COLO829 (cell line): ENCODE measurements around the gene SLC44A3.

Source experiments
- DNase-seq: peaks from one replicate; pipeline ENCODE4 v3.0.0; 2012; ENCODE audit warnings: low spot score

SLC44A3 gene

DNA sequence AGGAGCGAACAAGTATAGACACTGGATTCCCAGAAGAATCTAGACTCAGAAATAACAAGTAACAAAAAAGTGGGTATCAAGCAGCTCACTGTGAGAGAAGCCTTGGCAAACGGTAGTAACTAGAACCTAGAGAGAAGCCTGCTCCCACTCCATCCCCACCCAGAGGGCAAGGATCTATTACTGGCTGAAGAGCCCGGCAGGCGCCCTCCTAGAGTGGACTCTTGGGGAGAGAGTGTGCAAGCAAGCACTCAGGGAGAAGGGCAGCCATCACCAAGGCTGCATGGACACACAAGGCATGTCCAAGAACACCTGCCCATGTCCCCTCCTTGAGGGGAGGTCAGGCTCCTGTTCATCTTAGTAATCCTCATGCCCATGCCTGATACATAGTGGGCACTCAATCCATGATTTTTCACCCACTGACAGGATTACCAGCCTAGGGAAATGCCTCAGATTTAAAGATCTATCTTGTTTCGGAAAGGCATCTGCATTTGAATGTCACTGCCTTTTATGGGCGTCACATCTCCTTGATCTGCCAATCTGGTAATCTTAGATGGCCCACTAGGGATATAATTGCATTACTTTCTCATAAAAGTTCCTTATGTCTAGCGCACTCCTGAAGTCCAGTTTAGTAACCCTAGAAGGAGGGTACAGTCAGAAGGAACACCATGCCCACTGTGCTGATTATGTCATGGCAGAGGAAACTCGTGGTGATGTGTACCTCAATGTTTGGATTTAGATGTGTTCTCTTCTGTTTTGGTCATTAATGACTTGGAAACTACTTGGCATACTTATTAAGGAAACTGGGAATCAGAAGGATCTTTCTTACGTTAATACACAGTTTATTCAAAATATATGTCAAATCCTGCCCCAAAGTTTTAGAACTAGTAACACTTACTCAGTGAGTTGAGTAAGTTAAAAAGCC lies 92.4 kb downstream of the SLC44A3 start:
- DNase-seq = no peak

DNA sequence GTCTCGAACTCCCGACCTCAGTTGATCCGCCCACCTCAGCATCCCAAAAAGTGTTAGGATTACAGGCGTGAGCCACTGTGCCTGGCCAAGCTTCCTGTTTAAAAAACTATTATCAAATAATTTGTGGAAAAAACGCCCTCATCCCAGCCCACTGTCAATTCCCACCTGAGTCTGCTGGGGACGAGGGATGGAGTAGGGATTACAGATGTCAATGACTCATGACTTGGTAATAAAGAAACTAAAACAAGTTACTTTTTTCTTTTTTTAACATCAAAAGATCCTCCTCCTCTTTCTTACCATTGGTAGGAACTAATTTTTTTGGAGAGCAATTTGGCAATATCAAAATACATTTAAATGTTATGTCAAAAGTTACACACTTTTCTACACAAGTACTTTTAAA lies 97.1 kb downstream of the SLC44A3 start:
- no peak for DNase-seq

DNA sequence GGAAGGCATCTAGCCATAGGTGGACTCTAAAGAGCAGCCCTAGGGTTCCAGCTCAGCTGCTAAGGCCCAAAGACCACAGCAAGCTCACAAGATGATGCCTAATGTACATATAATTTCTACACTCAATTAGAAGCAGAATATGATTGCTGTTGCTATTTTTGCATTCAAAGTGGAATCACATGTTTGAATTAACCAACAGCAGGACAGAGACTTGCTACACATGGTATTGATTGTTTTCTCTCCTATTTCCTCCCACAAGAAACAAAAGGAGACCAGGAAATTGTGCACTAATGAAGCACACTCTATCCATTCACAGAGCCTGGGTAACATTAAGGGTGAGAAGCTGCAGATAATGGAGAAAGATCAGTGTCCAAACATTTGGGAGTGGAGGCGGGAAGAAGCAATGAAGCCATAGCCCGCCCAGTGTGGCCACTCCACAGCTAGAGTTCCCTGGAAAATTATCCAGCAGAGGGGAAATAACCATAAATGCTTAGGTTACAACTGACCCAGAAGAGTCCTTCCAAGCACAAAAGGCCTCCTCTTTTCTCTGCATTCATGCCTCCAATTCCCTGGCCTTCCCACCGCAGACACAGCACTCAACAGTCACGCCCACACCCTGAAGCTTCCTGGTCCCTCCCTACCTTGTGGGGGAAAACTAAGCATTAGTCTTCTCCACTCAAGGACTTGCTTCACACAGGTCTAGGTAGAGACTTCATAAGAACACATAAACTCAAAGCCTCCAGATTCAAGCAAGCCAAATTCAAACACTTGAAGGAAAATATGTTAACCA lies 99.3 kb downstream of the SLC44A3 start:
- peak; percentile 68 for DNase-seq

DNA sequence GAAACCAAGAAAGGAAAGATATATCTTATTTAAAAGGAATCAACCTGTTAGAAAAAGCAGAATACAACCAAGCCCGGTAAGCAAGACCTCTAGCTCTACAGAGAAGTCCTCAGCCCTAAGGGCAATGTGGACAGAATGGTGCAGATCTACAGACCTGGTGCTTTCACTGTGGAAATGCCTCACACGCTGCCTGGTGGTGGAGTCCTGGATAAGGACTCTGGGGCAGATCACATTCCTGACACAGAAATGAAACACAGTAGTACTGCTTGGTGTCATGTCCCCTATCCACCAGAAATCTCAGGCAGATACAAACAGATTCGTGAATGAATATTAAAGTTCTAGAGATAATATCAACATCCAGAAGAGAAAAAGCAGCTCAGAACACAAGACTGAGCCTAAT lies 99.9 kb downstream of the SLC44A3 start:
- DNase-seq = no peak

DNA sequence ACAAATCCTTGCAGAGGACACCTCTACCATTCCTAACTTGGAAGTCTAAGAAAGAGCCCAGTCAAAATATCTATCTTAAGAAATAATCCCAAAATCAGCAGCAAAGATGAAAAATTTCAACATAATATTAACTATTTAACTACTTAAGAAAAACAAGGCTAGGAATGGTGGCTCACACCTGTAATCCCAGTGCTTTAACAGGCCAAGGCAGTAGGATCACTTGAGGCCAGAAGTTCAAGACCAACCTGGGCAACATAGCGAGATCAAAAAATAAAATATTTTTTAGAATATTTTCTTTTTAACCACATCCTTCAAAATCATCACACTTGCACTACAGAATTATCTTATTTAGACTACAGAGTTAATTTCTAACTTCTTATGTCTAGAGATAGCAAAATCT lies 101.8 kb downstream of the SLC44A3 start:
- no peak for DNase-seq

DNA sequence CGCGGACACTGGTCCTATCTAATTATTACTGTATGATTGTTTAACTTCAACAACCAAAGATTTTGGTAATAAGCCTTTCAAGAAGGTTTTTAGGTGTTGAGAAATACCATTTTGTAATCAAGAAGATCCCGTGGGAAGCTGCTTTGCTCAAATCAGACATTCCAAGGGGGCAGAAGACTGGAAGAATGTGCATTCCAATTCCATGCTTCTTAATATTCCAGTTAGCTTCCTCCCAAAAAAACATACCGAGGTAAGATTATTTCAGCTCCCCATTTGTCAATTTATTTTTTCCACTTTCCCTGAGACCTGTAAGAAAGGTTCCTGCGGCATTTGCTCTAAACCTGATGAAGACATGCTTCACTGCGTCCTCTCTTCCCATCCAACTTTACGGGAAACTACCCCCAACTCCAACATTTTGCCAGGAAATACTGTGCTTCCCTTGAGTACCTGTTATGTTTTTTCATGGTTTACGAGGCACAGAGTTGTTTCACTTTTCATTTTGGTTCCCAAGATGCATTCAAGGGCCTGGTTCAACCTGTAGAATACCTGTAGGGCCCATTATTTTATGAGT lies 102.7 kb downstream of the SLC44A3 start:
- no peak for DNase-seq

DNA sequence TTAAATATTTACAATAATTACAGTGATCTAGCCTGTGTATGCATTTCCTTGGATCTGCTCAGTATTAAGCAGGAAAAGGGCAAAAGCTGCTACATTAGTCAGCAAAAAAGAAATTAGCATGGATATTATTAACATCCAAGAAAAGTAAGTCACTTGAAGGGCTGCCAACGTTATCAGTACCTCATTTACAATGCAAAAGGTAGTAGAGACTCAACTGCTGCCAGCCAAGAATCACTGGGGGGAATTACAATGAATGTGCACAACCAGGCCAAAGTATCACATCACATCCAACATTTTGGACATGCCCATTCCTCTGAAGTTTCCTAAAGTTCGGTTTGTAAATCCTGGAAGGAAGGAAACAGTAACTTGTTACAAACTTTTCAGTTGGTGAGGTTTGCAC lies 104.8 kb downstream of the SLC44A3 start:
- no peak for DNase-seq

DNA sequence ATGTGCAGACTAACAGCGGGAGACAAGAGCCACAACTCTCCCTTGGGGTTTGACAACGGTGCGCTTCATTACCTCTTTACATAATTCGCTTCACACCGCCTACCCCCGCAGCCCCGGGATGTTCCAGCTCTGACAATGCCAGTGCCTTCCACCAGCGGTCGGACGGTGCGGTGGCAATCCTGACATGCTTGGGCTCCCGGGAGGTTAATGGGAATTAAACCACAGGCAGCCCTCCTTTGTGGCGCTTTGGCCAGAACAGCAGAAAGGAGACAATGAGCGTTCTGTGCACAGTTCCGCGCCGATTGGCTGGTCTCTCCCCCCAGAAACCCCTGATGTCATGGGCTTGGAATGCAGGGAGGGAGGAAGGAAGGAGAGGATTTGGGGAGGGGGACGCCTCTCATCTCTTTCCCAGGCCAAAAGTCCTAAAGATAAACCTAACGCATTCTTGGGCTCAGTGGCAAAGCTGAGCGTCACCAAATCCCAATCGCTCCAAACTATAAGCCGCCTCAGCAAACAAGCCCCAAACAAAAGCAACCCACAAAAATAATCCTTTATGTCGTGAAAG lies 105.5 kb downstream of the SLC44A3 start:
- peak; percentile 82 for DNase-seq

DNA sequence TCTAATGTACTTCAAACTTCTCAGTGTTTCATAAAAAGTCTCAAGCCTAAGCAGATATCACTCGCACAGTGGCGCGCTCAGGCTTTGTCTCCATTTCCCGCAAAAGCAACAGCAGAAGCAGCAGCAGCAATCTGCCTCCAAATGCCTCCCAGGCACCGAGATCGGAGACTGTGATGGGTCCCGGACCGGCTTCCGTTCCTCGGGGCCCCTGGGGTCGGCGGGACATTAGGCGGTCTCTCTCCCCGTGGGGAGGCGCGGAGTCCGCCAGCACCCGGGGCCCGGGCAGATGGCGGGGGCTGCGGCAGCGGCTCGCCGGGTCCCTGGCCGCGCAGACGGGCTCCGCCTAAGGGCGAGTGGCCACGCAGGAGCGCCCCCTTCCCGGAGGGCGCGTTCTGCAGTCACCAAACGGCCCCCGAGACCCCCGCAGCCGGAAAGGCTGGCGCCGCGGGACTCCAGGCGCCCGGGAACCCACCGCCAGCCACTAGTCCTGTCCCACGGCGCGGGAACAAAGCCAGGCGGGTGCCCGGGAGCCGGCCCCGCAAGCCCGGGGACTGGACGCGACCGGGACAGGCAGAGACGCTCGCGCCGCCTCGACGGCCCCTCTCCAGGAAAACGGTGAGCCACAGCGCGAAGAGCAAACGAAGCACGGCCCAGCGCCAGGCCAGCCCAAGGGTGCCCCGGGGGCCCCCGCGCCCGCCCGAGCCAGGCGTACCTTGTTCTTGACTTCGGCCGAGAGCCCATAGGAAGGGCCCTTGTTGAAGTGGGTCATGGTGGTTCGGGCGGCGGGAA lies 106.2 kb downstream of the SLC44A3 start:
- DNase-seq = no peak

DNA sequence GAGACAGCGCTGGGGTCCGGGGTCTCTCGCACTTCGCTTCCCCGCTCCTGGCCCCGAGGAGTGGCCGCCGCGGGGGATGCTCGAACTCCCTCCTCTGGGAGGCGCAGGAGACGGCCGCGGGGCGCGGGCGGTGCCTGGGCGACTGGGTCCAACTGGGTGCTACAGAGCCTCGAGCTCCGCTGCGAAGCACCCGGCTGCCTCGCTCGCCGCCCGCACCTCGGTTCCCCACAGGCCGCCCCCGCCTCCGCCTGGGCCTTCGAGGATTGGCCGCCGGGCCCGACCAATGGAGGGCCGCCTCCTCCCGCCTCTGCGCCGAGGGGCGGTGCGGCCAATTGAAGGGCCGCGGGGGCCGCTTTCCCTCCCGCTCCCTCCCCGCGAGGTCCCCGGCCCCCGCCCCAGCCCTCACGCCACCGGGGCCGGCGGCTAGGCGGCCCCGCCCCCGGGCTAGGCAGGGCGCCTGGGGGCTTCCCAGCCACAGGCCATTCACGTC lies 106.8 kb downstream of the SLC44A3 start, which contains the start of gene CNN3:
Gene CNN3, minus strand, starts transcription at position 196 of the 490 bp plus-strand sequence. CDS start 216 bp downstream, outside the sequence.
- peak; percentile 69 for DNase-seq

DNA sequence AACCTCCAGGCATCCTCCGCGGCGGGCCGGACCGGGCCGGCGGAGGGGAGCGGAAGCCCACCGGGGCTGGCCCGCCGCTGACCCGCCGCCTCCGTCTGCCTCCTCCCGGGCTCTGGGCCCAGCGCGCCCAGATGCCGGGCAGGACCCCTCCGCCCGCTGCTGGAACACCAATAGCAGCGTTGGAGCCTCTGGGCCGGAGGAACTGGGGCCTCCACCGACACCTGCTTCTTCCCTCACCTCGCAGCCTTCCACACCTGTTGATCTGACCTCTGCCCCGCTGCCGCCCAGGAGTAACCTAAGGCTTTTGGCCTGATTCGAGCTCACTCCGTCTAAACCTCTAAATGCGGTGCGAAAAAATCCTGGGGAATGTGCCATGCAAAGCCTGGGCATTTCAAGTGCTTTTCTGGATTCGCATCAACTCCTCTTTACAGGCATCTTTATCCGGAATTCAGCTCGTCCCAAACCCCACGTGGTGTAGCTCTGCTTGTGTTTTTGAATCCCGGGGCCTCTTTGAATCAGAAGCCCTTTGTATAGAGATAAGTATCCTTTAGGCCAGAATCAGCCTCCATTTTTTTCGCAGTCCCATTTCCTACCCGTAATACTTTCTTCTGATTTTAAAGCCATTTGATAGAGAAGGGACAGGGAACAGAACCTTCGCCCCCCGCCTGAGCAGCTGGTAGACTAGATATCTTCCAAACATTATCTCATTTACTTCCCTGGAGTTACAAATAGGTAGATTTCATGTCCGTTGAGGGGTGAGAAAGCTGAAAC lies 107.4 kb downstream of the SLC44A3 start:
- no peak for DNase-seq

DNA sequence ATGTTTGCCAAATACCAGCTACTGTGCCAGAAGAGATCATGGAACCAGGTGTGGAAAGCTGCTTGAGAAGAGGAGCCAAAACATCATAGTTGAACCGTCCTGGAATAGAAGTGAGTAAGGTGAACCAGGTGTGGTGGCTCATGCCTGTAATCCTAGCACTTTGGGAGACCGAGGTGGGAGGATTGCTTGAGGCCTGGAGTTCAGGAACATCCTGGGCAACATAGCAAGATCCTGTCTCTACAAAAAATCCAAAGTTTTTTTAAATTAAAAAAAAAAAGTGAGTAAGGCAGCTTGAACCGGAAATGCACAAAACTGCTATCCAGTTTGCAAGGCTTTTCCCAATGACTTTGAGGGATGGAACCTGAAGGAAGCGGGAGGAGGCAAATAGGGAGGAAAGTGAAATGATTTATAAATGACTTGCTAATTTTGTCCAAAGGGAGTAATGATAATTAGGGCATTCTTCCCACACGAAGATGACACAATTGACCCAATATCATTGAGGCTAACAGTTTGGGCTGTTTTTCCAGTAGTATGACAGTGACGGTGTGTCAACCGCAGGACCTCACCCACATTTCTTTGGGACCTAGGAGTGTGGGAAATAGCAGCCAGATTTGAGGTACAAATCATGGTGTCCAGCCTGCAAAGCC lies 108.3 kb downstream of the SLC44A3 start:
- DNase-seq = no peak

DNA sequence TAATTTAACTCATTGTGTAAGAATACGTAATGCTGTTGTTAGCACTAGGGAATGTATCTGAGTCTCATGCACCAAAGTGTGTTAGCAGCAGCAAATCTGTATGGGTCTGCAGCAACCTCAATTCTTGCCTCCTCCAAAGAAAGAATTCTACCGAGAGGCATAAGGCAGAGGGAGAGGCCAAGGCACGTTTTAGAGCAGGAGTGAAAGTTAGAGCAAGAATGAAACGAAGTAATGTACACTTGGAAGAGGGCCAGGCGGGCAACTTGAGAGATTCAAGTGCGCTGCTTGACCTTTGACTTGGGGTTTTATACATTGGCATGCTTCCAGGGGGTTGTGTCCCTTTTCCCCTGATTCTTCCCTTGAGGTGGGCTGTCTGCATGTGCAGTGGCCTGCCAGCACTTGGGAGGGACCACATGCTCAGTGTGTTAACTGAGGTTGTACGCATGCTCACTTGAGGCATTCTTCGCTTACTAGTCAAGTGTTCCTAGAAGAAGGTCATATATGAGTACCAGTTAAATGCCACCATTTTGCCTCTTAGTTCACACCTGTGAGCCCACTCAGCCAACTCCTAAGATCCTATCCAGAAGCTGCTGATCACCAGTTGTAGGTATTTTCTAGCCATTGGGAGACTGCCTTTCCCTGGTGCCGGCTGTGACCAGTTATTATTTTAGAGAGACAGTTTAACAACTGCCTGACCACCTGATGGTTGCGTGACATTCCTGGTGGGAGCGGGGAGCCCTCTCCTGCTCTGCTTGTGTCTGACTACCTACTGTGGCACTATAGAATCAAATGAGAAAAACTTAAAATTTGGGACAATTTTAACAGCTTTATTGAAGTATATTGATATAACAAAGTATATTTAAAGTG lies 109.4 kb downstream of the SLC44A3 start:
- no peak for DNase-seq

DNA sequence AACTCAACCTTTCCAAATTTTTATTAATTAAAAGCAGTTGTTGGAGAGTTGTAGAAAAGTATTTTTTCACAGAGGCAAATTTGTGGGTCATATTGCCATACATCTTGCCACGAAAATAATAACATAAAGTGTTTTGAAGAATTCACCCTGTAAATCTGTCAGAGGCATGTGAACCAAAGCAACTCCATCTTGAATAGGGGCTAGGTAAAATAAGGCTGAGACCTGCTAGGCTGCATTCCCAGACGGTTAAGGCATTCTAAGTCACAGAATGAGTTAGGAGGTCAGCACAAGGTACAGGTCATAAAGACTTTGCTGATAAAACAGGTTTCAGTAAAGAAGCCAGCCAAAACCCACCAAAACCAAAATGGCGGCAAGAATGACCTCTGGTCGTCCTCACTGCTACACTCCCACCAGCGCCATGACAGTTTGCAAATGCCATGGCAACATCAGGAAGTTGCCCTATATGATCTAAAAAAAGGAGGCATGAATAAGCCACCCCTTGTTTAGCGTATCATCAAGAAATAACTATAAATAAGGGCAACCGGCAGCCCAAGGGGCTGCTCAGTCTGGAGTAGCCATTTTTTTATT lies 111.2 kb downstream of the SLC44A3 start:
- DNase-seq = no peak

DNA sequence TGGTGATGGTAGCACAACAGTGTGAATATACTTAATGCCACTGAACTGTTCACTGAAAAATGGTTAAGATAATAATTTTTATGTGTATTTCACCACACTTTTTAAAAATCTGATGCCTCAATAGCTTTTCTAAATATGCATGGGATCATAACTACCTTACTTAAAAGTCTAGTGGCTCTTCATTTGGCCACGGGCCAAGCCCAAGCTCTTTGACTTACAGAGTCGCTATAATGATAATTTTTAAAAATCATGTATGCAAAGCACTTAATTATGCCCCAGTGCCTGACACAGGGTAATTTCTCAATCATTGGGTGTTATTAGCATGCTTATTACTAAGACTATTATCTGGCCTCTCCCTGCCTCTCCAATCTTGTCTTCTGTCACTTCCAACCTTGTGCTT lies 114.4 kb downstream of the SLC44A3 start:
- DNase-seq = no peak

DNA sequence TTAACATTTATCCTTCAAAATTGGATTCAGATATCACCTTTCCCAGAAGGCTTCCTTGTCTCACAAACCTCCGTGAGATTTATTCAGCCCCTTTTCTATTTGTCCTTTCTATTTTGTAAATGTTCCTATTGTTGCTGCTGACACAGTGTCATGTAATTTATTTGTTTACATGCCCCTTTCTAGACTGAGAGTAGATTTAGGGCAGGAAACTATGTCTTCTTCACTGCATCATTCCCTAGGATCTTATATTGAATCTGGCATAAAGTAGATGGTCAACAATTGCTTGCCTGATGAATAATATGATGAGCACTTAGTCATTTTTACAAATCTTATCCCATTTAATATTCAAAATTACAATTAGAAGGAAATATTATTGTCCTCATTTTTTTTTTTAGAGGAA lies 114.9 kb downstream of the SLC44A3 start:
- DNase-seq = no peak

DNA sequence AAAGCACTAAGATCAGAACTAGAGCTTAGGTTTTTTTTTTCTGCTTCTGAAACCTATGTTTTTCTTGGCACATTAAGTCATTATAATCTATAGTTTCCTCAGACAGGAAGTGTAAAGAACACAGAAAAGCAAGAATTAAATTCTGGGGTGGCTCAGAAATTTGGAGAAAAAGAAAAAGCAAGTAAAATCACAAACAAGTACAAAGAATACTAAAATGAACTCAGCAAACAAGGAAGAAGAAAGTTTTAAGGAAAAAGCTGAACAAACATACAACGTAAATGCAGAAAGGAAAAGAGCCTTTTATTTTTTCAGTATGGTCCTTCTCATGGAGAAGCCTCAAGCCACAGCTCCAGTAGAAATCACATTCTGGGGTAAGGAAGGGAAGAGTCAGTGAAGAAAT lies 115.3 kb downstream of the SLC44A3 start:
- DNase-seq = no peak

DNA sequence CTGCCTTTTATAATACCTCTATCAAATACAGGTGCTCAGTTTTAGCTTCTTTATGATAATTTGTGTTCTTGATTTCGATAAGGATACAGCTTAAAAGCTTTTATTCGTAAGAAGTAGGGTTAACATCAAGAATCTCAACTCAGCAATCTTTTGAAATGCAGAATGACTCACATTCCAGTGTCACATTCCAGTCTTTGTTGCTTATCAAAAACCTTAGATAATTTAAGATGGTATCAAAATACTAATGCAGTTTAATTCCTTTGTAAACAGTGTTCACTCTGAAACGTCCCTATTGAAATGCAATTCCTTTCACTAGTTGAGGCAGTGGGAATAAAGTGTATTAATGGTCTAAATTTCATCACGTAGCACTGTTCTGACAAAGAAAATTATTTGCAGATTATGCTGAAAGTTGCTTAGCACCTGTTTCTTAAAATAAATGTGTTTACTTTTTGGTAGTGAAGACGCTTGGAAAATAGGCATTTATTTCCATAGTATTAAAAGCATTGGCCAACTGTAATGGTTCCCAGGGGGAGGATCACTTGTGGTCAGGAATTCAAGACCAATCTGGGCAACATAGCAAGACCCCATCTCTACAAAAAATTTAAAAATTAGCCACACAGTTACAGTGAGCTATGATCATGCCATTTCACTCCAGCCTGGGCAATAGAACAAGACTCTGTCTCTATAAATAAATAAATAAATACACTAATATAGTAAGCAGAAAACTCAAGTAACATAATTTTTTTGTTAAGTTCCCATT lies 116.9 kb downstream of the SLC44A3 start:
- no peak for DNase-seq
